ENCODE data around the gene TBK1.

The TBK1 gene

DNA sequence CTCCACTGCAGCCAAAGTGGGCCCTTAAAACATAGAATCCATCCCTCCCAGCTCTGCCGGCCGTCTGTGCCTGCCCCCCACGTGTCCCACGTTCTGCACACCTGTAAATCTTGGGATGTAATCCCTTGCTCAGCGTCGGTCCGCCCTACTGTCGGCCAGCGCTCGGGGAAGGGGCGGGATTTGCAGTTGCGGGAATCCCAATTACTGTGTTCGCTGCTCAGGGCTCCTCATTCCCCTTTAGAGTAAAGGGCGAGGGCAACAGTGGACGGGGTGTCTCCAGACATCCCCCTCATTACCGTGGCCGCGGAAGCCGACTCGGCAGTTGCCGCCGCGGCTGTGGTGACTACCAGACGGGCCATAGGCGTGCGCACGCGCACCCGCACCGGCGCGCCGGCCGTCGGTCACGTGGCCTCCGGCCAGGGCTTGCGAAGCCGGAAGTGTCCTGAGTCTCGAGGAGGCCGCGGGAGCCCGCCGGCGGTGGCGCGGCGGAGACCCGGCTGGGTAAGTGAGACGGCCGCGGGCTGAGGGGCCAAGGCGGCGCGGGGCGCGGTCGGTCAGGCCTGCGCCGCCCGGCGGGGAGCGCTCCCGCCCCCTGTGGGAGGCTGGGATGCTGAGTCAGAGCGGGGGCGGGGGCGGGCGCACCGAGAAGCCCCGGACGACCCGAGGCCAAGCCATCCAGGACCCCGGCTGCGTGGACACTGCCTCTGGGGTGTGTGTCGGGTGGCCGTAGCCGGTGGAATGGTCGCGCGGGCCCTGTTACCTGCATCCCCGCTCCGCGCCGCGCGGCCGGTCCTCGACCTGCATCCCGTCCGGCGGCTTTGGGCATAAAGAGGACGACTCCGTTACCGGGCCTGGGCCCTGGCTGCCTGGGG lies at the start of gene TBK1:
Gene TBK1, plus strand, starts transcription at position 434 of the 872 bp plus-strand sequence. CDS start 3,751 bp downstream, outside the sequence.
- DNase-seq (ENCODE audit: low spot score) = peak; percentile 84

DNA sequence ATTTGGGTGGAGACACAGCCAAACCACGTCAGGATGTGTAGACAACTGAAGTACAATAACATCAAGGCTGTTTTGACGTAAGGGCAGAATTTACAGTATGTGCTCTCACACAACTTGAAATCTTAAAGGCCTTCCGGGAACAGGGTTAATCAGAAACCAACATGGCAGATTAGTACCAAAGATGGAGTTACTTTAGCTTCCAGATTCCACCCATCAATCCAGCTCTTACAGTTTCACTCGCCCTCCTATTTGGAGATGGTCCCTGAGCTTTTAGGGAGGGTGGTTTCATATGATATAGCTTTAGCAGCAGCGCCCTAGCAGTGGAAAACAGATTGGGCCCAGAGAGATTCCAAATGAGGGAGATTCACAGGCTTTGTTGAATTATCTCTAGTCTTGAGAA lies 49.7 kb upstream of the TBK1 start:
- DNase-seq (ENCODE audit: low spot score) = no peak

DNA sequence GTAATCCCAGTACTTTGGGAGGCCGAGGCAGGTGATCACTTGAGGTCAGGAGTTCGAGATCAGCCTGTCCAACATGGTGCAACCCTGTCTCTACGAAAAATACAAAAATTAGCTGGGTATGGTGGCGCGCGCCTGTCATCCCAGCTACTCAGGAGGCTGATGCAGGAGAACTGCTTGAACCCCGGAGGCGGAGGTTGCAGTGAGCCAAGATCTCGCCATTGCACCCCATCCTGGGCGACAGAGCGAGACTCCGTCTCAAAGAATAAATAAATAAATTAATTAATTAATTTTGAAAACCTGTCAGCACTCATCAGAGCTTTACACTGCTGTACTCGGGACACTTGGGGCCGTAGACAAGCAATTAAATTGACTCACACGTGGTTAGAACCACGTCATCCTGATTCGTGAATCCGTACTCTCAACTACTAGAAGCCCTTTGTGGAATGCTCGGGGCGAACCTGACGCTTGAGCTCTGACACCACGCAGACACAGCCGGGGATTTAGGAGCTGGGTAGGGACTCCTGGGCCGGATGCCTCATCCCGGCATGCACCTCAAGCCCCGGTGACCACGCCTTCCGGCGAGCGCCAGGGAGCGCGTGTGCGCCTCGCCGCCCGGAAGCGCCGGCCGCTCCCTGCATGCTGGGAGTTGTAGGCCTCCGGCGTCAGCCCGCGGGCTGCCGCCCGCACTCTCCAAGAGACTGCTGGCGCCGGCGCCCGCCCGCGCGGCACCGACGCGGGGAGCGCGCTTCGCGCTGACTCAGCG lies 48.0 kb upstream of the TBK1 start, which contains the start of gene XPOT:
Gene XPOT, plus strand, starts transcription at position 686 of the 763 bp plus-strand sequence. CDS start 5,644 bp downstream, outside the sequence.
- peak; percentile 95 for DNase-seq (ENCODE audit: low spot score)

DNA sequence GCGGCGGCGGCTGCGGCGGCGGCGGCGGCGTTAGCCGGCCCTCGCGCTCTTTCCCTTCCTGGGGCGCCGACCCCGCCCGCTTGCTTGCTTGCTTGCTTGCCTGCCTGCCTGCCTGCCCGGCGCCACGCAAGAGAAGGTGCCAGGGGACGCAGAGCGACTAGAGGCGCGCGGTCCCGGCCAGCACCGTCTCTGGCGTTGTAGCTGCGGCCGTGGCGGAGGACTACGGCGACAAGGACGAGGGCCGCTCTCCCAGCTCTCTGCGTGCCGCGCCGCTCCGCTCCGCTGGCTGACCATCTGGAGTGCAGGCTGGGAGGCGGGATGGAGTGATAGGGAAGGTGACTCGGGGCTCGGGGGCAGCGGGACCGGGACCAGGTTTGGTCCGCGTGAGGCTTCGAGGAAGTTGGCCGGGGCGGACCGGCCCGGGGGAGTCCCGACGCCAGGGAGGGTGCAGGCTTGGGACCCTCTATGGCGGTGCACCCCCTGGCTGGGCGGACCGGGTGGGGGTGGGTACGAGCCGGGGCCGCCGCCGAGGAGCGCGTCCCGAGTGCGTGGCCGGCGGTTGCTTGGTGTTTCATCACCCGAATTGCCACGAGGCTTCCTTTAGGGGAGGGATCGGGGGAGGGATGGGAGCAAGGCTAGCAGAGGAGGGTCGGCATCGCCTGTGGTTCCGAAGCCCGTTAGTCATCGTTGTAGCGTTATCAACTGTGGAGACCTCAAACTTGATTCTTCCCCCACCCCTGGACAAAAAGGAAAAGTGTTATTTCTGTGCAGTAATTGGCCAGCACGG lies 47.3 kb upstream of the TBK1 start:
- peak; percentile 28 for DNase-seq (ENCODE audit: low spot score)

DNA sequence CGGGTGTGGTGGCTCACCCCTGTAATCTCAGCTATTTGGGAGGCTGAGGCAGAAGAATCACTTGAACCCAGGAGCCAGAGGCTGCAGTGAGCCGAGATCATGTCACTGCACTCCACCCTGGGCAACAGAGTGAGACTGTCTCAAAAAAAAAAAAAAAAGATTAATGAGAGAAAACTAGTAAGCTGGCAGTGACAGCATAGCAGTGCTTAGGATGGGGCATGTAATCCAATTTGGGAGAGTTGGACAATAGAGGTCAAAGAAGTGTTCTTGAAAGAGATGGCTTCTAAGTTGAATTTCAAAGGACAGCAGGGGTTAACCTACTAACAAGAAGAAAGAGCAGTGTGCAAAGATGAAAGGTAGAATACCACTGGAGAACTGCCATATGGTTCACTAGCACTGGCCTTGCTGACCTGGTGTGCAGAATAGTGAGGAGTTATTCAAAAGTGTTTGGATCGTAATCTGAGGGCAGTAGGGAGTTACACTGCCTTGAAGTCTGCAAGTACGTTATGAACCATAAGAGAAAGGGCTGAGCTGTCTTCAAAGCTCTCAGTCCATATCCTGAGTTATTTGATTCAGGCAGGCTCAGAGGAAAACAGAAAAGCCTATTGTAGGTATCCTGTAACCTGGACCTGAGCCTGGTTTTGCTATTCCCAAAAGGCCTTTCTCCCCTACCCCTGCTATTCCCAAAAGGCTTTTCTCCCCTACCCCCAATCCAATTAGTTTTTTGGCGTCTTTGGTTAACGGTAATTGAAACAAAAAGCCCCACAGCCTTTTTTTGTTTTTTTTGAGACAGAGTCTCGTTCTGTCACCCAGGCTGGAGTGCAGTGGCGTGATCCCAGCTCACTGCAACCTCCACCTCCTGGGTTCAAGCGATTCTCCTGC lies 44.3 kb upstream of the TBK1 start:
- DNase-seq (ENCODE audit: low spot score) = no peak

DNA sequence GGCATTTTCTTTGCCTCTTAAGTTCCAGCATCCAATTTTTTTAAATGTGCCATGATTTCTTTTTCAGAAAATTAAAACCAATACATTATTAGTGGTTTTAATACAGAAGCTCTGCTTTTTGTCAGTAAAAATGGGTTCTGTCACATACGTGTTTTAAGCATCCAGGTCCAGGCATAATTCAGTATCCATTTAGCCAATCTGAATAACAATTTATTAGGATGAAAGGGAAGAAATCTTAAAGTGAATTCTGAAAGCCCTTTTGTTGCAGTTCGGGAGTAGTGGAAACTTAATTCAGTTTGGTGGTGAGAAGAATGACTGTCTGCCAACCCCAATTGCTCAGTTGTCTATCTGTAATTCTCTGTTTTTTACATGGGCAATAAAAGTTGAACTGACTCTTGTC lies 40.5 kb upstream of the TBK1 start:
- DNase-seq (ENCODE audit: low spot score) = no peak

DNA sequence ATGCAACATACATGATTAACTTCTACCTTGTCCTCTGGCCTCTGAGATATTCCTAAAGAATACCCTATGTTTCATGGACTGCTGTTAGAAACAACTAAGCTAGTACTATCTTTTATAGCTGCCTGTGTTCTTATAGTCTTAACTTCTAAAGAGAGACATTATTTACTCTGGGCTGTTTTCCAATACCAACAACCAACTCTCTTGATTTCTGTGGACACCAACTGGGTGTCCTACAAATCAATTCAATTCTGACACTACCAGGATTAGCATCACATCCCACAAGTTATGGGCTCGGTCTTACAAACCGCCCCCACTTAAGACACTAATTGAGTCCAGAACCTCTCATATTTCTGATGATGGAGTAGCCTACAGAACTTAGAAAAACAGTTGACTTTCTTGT lies 39.5 kb upstream of the TBK1 start:
- no peak for DNase-seq (ENCODE audit: low spot score)

DNA sequence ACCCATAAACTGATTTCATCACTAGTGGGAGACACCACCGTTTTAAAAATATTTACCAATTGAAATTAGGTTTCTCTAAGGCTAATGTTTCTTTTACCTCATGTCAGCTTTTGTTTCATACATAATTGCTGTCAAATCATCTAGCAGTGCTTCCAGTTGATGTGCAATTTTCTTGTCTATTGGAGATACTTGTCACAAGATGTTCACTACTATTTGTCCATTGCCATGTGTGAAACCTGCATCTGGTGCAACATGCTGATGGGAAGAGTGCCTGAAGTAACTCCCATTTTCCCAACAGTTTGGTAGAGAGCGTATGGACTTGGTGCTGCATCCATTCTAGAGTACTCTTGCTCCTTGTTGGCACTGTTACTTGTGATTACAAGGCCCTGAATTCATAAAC lies 38.0 kb upstream of the TBK1 start:
- no peak for DNase-seq (ENCODE audit: low spot score)

DNA sequence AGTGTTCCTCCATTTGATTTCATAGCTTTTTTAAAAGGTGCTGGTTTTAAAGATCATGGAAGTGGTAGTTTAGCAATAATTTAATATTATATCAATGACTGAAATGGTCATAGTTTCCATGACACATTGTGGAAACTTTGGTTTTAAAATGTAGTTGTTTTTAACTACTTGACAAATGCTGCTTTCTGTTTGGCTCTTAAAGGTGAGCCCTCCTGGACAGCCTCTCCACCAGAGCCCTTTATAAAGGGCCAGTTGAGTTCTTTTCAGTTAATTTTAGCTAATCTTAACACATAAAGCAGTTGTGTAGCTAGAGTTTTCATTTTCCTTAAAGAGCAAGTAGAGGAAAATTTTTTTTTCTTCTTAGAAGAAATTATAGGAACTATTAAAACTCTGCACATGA lies 33.7 kb upstream of the TBK1 start:
- no peak for DNase-seq (ENCODE audit: low spot score)

DNA sequence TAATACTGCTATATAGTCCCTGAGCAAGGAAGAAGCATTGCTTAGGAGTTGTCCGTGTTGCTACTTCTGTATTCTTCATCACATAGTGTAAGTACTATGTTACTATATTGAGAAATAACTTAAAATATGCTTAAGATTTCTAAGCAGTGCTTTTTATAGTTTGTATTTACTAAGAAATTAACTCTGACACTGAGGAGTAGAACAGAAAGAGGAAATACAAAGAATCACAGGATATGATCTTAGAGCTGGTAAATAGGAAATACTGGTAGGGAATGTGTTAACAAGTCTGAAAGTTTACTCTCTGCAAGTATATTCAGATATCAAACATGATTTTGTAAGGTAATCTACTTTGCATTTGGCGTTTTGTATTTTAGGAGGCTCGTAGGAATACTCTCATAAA lies 32.2 kb upstream of the TBK1 start:
- DNase-seq (ENCODE audit: low spot score) = no peak

DNA sequence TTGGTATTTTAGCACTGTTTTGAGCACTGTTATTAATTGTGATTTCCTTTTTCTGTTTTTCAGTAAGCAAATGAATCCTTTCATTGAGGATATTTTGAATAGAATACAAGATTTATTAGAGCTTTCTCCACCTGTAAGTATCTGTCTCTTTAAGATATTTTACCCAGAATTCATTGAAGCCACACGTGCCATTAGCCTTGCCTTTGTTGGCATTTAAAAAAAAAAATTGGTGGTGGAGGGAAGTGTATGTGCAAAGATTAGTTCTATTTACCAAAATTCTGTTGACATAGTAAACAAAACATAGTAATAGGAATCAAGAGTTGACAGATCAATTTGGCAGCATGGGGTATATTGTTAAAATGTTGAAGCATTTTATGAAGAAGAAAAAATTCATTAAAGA lies 23.9 kb upstream of the TBK1 start:
- DNase-seq (ENCODE audit: low spot score) = no peak

DNA sequence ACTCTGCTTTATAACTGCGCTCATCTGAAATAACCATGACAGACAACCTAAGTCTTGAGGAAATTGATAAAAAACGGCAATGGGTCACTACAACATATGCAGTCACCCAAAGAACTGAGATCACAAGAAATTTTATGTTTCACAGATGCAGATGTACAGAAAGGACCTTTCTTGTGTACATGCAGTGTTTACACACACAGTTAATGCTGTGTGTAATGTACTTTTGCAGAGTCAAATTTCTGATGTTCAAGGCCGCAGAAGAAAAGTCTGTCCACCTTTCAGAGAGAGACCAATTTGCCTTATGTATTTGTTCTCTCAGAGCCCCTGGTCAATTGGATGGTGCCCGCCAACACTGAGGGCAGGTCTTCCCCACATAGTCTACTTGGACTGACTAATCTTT lies 23.0 kb upstream of the TBK1 start:
- DNase-seq (ENCODE audit: low spot score) = no peak

DNA sequence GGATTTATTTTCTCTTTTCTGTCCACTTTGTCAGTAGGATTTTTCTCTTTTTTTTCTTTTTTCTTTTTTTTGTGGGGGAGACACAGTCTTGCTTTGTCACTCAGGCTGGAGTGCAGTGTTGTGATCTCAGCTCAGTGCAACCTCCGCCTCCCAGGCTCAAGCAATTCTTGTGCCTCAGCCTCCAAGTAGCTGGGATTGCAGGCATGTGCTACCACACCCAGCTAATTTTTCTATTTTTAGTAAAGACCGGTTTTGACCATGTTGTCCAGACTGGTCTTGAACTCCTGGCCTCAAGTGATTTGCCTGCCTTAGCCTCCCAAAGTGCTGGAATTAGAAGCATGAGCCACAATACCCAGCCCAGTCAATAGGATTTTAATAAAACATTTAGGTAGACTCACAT lies 21.0 kb upstream of the TBK1 start:
- no peak for DNase-seq (ENCODE audit: low spot score)

DNA sequence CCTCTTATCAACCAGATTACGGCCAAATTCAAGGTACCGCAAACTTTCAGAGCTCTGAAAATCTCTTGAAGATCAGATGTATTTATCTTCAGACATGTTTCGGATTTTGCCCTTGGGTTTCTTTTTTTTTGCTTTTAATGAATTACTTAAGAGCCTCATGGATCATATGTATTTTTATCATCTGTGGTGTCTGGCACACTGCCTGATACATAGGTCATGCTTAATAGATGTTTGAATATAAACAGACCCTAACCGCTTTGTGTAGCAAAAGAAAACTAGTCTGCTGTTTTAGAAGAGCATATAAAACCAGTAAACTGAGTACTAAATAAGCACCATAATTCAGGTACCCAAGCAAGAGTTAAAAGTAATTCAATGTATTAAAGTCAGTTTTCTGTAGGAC lies 20.1 kb upstream of the TBK1 start:
- DNase-seq (ENCODE audit: low spot score) = no peak

DNA sequence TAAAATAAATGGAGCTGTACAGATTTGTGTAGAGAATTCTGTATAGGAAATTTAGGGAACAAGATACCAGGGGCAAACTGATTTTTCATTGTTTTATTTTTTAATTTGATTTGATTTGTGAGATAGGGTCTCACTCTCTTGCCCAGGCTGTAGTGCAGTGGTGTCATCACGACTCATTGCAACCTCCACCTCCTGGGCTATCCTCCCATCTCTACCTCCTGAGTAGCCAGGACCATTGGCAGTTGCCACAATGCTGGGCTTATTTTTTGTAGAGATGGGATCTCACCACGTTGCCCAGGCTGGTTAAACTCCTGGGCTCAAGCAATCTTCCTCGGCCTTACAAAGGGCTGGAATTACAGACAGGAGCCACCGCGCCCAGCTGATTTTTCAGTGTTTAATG lies 18.0 kb upstream of the TBK1 start:
- DNase-seq (ENCODE audit: low spot score) = no peak

DNA sequence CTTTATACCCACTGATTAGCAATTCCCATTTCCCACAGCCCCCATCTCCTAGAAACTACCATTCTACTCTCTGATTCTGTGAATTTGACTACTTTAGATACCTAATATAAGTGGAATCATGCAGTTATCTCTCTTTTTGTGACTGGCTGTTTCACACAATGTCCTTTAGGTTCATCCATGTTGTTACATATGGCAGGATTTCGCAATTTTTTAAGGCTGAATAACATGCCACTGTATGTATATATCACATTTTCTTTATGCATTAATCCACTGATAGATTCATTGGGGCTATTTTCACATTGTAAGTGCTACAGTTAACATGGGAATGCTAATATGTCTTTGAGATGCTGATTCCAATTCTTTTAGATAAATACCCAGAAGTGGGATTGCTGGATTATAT lies 11.8 kb upstream of the TBK1 start:
- no peak for DNase-seq (ENCODE audit: low spot score)

DNA sequence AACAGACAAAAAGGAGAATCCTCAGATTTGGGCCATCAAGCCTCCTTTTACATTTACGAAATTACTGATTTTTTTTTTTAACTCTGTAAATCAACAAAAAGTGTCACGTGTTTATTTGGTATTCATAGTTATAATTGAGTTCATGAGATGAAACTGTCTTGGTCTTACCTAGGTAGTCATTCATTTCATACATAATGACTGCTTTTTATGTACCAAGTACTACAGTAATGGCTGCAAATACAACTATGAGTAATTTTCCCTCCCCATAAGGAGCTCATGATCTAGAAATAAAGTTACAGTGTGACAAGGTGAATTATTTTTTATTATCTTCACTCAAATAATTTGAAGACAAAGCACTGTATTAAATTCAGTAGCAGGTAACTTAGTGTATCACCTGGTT lies 6.4 kb upstream of the TBK1 start:
- DNase-seq (ENCODE audit: low spot score) = no peak

DNA sequence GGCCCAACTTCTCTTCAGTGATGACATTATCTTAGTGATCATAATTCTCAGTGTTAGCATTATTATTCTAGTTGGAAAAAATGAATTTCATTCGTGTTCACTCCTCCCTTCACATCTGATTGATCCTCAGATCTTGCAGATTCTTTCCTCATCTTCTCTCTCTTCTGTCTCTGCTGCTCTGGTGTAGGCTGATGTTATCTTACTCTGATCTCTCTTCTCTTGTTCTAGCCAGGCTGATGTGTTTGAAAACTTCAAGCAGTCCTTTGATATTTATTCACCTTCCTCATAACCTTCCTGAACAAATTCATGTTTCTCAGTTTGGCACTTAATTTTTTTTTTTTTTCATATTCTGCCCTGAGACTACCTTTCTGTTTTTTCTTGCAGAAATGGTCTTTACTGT lies 5.6 kb upstream of the TBK1 start:
- no peak for DNase-seq (ENCODE audit: low spot score)

DNA sequence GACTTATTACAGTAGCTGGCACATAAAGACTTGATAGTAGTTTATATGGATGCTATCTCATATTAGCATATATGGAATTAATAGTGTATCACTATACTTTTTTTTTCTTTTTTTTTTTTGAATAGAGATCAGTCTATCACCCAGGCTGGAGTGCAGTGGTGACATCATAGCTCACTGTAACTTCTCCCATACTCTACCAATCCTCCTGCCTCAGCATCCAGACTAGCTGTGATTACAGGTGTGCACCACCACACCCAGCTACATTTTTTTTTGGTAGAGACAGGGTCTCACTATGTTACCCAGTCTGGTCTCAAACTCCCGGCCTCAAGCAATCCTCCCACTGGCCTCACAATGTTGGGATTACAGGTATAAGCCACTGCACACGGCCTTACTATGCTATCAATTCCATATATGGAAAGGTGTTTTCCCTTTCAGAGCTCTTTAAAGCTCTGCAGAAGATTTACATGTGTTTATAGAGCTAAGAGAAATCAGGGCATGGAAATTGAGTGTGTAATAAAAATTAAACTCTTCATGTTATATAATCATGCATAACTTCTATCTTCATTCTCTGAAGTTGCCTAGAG lies 1.8 kb upstream of the TBK1 start:
- DNase-seq (ENCODE audit: low spot score) = no peak

DNA sequence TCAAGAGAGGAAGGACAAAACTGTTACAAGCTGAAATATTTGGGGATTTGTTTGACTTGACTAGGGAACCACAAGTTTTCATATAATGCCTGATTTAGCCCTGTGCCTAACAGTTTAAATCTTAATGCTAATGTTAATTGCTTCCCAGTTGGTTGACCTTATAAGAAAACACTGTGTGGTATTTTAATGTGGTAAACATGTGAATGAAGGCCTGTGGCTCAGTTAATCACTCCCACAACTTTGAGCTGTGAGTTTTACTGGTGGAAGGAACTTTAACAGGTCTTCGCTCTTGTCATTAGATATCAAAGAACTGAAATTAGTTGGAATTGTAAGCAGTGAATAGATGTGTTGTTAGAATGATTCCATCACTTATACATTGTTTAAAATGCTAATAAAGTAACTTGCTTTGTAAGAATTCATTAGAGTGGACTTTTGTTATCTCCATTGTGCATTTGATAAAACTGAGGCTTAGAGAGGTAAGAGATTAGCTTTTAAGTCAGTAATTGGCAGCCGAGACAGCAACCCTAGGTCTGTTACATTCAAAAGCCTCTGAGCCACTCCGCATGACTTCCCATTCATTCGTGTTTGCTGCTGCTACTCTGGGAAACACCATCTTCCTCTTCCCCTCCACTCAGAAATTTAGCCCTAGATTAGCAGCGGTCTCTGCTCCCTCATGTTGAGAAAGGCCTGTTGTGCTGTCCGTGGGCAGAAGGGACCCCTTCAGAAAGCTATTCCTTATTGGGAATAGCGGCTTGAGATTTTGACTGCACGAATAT lies 1.0 kb upstream of the TBK1 start:
- peak; percentile 63 for DNase-seq (ENCODE audit: low spot score)
